Measurements from ENCODE around the gene MRPL10.

Gene MRPL10

GRCh38 chr17:47857551-47858455 lies 26.5 kb upstream of the MRPL10 start:
- DNase-seq: no peak

- DNase-seq: no peak
Observed at GRCh38 chr17:47856830-47857229, 25.5 kb upstream of the MRPL10 start.

GRCh38 chr17:47855737-47856136 lies 24.4 kb upstream of the MRPL10 start:
- no peak for DNase-seq

GRCh38 chr17:47853616-47854015 lies 22.3 kb upstream of the MRPL10 start:
- no peak for DNase-seq

- no peak for DNase-seq
Observed at GRCh38 chr17:47852113-47852949, 21.0 kb upstream of the MRPL10 start.

GRCh38 chr17:47851764-47852112 lies 20.4 kb upstream of the MRPL10 start:
- DNase-seq: no peak

GRCh38 chr17:47850692-47851573 lies 19.6 kb upstream of the MRPL10 start, which contains the start of gene SP6:
Gene SP6, minus strand, starts transcription at chr17:47851163. Its CDS starts 2,734 bp downstream, at chr17:47848429.
- DNase-seq: peak; percentile 73 to 84

- DNase-seq: peak in 1 of 2 experiments; percentile 39
Observed at GRCh38 chr17:47850373-47850691, 19.0 kb upstream of the MRPL10 start.

GRCh38 chr17:47848198-47848513 lies 16.8 kb upstream of the MRPL10 start:
- DNase-seq: no peak

- no peak for DNase-seq
Observed at GRCh38 chr17:47847341-47848197, 16.2 kb upstream of the MRPL10 start.

- DNase-seq: no peak
Observed at GRCh38 chr17:47846716-47847340, 15.5 kb upstream of the MRPL10 start.

GRCh38 chr17:47845716-47846075 lies 14.4 kb upstream of the MRPL10 start:
- no peak for DNase-seq

- peak in 1 of 2 experiments; percentile 30 for DNase-seq
Observed at GRCh38 chr17:47844814-47845715, 13.7 kb upstream of the MRPL10 start.

- peak in 1 of 2 experiments; percentile 29 for DNase-seq
Observed at GRCh38 chr17:47844227-47844626, 12.9 kb upstream of the MRPL10 start.

GRCh38 chr17:47843391-47843730 lies 12.0 kb upstream of the MRPL10 start:
- no peak for DNase-seq

GRCh38 chr17:47841488-47842291 lies 10.3 kb upstream of the MRPL10 start:
- no peak for DNase-seq

GRCh38 chr17:47840742-47841487 lies 9.6 kb upstream of the MRPL10 start, which contains the start of gene SCRN2:
Gene SCRN2, minus strand, starts transcription at chr17:47841273. Its CDS starts 430 bp downstream, at chr17:47840843.
- DNase-seq: peak; percentile 86 to 87

GRCh38 chr17:47840001-47840741 lies 8.8 kb upstream of the MRPL10 start:
- DNase-seq: peak in 1 of 2 experiments; percentile 33
